Measurements from ENCODE around the gene TMC8. TPM values are rescaled to one million over a fixed set of nuclear protein-coding genes. Genes with fewer than 3 reads are reported as not detected.

The TMC8 gene
- total RNA-seq, 1 experiment from 2014 or later = 4.6 TPM

- Histone ChIP-seq H3K9ac (ENCODE audit: low read length) (no peak overlapping the region), H3K4me2 (ENCODE audit: low read length) (no peak overlapping the region), H3K36me3 (ENCODE audit: low read depth, low read length) (peaks cover 37% of the 10 kb centered on the region), H3F3A (ENCODE audit: low read length, unreplicated experiment) (peaks cover 23% of the 10 kb centered on the region), H3K27ac (ENCODE audit: low read length) (peak overlapping the region; percentile 4), H2AFZ (ENCODE audit: low read length) (no peak overlapping the region), H3K9me3 (ENCODE audit: low read length) (no peaks in the 10 kb centered on the region), H3K27me3 (ENCODE audit: low read length) (no peaks in the 10 kb centered on the region), H3K9me2 (replicated peaks; ENCODE audit: low read length) (no peaks in the 10 kb centered on the region), H3K4me3 (ENCODE audit: low read length) (no peak overlapping the region), H4K20me1 (ENCODE audit: low read length) (peaks cover 19% of the 10 kb centered on the region), H3K4me1 (ENCODE audit: insufficient read depth, low read length) (peaks cover 17% of the 10 kb centered on the region), H3K79me2 (ENCODE audit: low read length) (peaks cover 21% of the 10 kb centered on the region)
- CTCF ChIA-PET = interaction anchor here (0.6 to 1.3 kb wide), 5 partner anchors 22 to 357 kb away, joined by 3 to 8 read pairs (median 4); no protein-coding TSS in a partner anchor
- TF ChIP-seq EZH2phosphoT487 (IDR thresholded peaks at IDR 0.05; ENCODE audit: borderline replicate concordance, low read length) (no peak), CTCF (conservative IDR thresholded peaks at IDR 0.05; ENCODE audit: low read depth, low read length) (peak; percentile 54; the same call in 1 of the 2 replicates)
- DNase-seq (peak; percentile 66), ATAC-seq (peak; percentile 69)
- POLR2A ChIA-PET (ENCODE audit: unreplicated experiment) = interaction anchor here (0.6 kb wide), 1 partner anchor 562 kb away, joined by 4 read pairs; no protein-coding TSS in a partner anchor
- TSS peak; percentile 66 for BruUV-seq (replicated peaks)
- intact Hi-C loops (cut with micrococcal nuclease) = loop anchor here (2.0 kb wide), 1 partner anchor 40 kb away; the partner anchor contains the start of gene BIRC5
Measured at GRCh38 chr17:78174346-78174869, 43.8 kb downstream of the TMC8 start.

DNA sequence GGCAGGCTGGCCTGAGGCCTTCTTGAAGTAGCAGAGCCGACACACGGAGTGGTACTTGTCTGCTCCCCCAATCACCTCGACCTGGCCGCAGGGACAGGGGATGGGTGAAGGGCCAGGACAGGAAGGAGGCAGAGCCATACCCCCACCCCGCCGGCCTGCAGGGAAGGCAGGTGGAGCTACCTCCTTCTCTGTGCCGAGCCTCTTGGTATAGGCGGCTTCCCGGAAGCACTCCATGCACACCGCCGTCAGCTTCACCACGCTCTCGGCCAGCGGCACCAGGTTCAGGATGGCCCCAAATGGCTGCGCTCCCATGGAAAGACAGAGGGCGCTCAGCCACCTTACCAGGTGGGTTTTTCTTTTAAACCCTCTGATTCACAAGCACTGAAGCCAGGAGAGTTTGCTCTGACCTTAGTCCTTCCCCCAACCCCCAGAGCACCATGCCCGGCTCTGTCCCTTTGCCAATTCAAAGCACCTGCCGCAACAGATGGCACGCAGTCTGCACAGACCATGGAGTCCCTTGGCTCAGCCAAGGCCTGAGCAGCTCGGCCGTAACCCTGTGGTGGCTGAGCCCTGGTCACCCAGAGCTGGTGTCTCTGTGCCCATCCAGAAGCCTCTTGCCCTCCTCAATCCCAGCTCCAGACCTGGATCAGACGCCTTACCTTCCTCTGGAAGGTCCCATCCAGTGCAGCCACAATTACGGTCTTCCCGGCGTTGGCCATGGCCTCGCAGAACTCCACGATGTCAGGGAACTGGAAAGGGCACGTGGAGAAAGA is 44.5 kb downstream of the TMC8 start:
- no peak for TF ChIP-seq EZH2 (IDR thresholded peaks at IDR 0.05; ENCODE audit: low read length, unreplicated experiment)
- TF ChIP-seq EZH2phosphoT487 (IDR thresholded peaks at IDR 0.05; ENCODE audit: borderline replicate concordance, low read length) = no peak
- peak; percentile 31 for TF ChIP-seq CTCF (conservative IDR thresholded peaks at IDR 0.05; ENCODE audit: low read depth, low read length)
- peak; percentile 0; the same call in 1 of the 2 replicates for ATAC-seq
- Histone ChIP-seq H3K9ac (ENCODE audit: low read length) (no peak overlapping the region), H3K4me2 (ENCODE audit: low read length) (no peak overlapping the region), H3F3A (ENCODE audit: low read length, unreplicated experiment) (peaks cover 23% of the 10 kb centered on the region), H3K4me3 (ENCODE audit: low read length) (no peak overlapping the region), H3K27me3 (ENCODE audit: low read length) (no peaks in the 10 kb centered on the region), H4K20me1 (ENCODE audit: low read length) (peaks cover 12% of the 10 kb centered on the region; the same call in 1 of the 2 replicates), H3K36me3 (ENCODE audit: low read depth, low read length) (peaks cover 40% of the 10 kb centered on the region), H3K27ac (ENCODE audit: low read length) (no peak overlapping the region), H3K9me3 (ENCODE audit: low read length) (no peaks in the 10 kb centered on the region), H3K9me2 (replicated peaks; ENCODE audit: low read length) (no peaks in the 10 kb centered on the region), H2AFZ (ENCODE audit: low read length) (no peak overlapping the region), H3K4me1 (ENCODE audit: insufficient read depth, low read length) (peaks cover 12% of the 10 kb centered on the region; the same call in 1 of the 2 replicates), H3K79me2 (ENCODE audit: low read length) (peaks cover 14% of the 10 kb centered on the region)
- no peak for DNase-seq
- intact Hi-C loops (cut with micrococcal nuclease) = loop anchor here (2.0 kb wide), 1 partner anchor 40 kb away; the partner anchor contains the start of gene BIRC5
- BruUV-seq (replicated peaks) = no TSS peak
- CTCF ChIA-PET = interaction anchor here (0.6 to 1.3 kb wide), 5 partner anchors 22 to 357 kb away, joined by 3 to 8 read pairs (median 4); no protein-coding TSS in a partner anchor
- POLR2A ChIA-PET (ENCODE audit: unreplicated experiment) = interaction anchor here (0.6 kb wide), 2 partner anchors 31 to 561 kb away, joined by 3 to 4 read pairs; no protein-coding TSS in a partner anchor

Measured in PC-3 (cell line).